ENCODE measurements around the gene EBF4. TPM values are rescaled to one million over a fixed set of nuclear protein-coding genes. Genes with fewer than 3 reads are reported as not detected.

EBF4 gene
- total RNA-seq, 1 donor from 2014 or later = 17.9 TPM

DNA sequence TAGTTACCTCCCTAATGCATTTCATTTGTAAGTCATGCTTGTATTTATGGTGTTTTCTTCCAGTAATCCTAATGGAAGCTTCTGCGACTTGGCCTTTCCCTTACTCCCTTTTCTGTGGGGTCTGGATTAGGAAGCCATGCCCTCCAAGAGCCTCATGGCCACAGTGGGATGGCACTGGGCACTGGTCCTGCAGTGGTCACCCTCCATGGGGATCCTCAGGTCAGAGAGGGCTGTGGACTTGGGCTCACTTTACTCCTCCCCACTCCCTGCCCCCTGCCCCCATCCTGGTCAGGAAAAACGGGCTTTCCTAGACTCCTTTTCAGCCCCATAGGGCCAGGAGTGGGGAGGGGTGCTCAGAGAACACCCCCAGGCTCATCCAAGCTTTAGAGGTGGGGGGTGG lies 49.9 kb downstream of the EBF4 start:
- Mint-ChIP-seq H3K4me1 (ENCODE audit: unreplicated experiment) (peaks cover 4% of the 10 kb centered on the region), H3K27me3 (peaks cover 87% of the 10 kb centered on the region), H3K4me3 (no peak overlapping the region)

DNA sequence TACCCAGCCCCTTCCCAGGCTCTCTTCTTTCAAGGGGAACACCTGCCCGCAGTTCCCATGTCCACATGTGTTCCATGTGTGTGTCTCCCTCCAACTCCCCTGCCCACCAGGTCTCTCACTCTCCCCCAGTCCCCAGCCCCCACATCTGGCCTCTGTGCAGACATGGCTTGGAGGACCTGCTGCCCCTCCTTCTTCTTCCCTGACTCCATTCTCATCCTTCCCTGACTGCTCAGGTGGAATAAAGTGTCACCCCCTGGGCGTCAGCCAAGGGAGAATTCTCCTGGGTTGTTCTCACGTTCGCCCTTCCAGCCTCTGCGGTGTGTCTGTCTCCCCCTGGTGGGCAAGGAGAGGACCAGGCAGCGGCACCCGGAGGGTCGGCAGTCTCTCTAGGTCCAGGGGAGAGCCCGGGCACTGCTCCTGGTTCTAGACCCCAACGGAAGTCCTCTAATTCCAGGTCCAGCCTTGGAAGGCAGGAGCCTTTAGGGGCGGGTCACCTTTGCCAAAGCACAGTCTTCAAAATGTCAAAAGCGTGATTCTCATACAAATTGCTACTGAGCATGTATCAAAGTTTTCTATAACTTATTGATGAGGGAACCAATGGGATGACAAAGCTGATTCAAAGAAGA lies 50.5 kb downstream of the EBF4 start:
- peaks cover 5% of the 10 kb centered on the region for H3K36me3 Mint-ChIP-seq
- H3K4me3 Mint-ChIP-seq = no peak overlapping the region
- DNase-seq (ENCODE audit: extremely low spot score, unreplicated experiment) = peak; percentile 78
- H3K27ac Mint-ChIP-seq = no peak overlapping the region
- peaks cover 4% of the 10 kb centered on the region for H3K4me1 Mint-ChIP-seq (ENCODE audit: unreplicated experiment)
- H3K27me3 Mint-ChIP-seq = peaks cover 93% of the 10 kb centered on the region
- no peaks in the 10 kb centered on the region for H3K9me3 Mint-ChIP-seq
- TF ChIP-seq, protein P1, sequence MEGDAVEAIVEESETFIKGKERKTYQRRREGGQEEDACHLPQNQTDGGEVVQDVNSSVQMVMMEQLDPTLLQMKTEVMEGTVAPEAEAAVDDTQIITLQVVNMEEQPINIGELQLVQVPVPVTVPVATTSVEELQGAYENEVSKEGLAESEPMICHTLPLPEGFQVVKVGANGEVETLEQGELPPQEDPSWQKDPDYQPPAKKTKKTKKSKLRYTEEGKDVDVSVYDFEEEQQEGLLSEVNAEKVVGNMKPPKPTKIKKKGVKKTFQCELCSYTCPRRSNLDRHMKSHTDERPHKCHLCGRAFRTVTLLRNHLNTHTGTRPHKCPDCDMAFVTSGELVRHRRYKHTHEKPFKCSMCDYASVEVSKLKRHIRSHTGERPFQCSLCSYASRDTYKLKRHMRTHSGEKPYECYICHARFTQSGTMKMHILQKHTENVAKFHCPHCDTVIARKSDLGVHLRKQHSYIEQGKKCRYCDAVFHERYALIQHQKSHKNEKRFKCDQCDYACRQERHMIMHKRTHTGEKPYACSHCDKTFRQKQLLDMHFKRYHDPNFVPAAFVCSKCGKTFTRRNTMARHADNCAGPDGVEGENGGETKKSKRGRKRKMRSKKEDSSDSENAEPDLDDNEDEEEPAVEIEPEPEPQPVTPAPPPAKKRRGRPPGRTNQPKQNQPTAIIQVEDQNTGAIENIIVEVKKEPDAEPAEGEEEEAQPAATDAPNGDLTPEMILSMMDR (conservative IDR thresholded peaks at IDR 0.05) = peak; percentile 92

More for the DNA sequence above, 49.9 kb downstream of the EBF4 start:
- Mint-ChIP-seq H3K27ac (no peak overlapping the region), H3K9me3 (no peaks in the 10 kb centered on the region), H3K36me3 (no peaks in the 10 kb centered on the region)
- peak; percentile 39 for DNase-seq (ENCODE audit: extremely low spot score, unreplicated experiment)
- TF ChIP-seq, protein P1 (conservative IDR thresholded peaks at IDR 0.05) = no peak

DNA sequence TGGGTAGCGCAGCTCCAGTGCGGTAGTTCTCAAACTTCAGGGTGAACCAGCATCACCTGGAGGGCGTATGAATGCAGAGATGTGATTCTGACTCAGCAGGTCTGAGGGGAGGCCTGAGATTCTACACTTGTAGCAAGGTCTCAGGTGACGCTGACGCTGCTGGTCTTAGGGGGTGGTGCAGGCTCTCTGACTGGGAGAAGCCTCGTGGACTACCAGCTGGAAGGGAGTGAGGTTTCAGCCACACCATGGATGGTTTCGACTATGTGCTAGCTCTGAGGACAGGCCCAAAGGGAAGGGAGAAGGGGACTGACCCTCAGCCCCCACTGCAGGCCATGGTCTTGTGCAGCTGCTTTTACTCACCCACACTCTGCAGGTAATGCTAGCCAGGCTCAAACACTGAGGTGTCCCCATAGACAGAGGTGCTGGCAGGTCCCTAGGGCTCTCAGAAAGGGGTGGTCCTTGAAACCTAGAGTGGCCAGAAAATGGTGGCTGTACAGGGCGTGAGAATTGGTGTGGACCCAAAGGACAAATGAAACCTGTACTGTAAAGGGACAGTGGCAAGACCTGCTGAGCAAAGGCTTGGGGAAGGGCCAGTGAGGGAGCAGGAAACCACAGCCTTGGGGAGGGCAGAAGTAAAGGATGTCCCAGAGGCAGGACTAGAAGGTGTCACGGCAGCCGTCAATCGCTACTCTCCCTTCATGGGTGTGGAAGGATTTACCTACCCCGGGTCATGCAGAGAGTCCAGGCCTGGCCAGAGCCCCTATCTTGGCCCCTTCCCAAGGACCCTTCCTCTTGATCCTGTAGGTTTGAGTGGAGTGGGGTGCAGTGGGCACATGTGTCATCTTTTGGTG lies 52.7 kb downstream of the EBF4 start:
- Mint-ChIP-seq H3K27ac (no peak overlapping the region), H3K27me3 (peaks cover 97% of the 10 kb centered on the region), H3K4me1 (ENCODE audit: unreplicated experiment) (peaks cover 4% of the 10 kb centered on the region), H3K36me3 (peaks cover 7% of the 10 kb centered on the region), H3K9me3 (no peaks in the 10 kb centered on the region), H3K4me3 (no peak overlapping the region)
- DNase-seq (ENCODE audit: extremely low spot score, unreplicated experiment) = peak; percentile 58
- TF ChIP-seq, protein P1 (conservative IDR thresholded peaks at IDR 0.05) = no peak

DNA sequence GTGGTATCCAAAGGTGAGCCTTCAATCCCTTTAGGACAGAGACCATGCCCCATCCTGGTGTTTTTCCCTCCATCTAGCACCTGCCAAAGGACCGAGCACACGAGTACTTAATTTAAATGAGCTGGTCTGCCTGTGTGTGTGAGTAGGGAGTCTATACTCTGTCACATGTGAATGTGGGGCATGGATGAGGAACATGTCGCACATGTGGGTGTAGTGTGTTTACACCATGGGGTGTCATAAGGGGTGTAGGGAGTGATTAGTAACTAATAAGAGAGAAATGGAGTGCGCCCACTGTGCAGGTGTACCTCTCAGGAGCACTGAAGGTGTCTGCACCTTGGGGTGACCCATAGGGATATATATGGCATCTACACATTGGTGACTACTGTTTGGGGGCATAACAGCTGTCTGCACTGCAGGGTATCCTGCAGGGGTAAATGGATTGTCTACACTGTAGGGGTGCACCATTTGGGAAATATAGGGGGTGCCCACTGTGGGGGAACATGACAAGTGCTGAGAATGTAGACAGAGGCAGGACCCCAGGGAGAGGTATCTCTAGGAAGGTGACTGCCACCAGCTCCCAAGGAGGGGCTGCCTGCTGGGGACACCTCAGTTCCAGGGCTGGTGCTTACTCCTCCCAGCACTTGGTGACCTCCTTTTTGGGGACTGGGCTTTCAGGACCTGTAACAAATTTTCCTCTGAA lies 53.5 kb downstream of the EBF4 start:
- peaks cover 7% of the 10 kb centered on the region for H3K36me3 Mint-ChIP-seq
- no peaks in the 10 kb centered on the region for H3K9me3 Mint-ChIP-seq
- no peak overlapping the region for H3K27ac Mint-ChIP-seq
- peaks cover 9% of the 10 kb centered on the region for H3K4me1 Mint-ChIP-seq (ENCODE audit: unreplicated experiment)
- H3K4me3 Mint-ChIP-seq = no peak overlapping the region
- TF ChIP-seq, protein P1 (conservative IDR thresholded peaks at IDR 0.05) = no peak
- H3K27me3 Mint-ChIP-seq = peaks cover 97% of the 10 kb centered on the region
- peak; percentile 42 for DNase-seq (ENCODE audit: extremely low spot score, unreplicated experiment)

DNA sequence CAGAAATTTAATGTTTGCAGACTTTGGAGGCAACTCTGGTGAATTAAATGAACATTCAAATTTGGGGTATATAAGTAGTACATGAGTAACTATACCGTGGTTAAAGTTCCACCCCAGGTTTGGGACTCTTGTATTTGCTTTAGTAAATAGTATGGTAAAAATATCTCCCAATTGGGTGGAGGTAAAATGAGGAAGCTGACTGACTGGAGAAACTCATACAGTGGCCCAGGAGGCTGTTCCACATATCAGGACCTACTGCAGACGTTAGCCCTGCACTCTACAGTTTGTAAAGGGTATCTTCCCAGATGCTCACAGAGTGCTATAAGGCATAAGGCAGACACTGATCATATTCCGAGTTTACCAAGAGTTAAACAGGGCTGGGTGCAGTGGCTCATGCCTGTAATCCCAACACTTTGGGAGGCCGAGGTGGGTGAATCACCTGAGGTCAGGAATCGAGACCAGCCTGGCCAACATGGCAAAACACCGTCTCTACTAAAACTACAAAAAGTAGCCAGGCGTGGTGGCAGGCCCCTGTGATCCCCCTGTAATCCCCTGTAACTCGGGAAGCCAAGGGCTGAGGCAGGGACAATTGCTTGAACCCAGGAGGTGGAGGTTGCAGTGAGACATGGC lies 54.2 kb downstream of the EBF4 start:
- Mint-ChIP-seq H3K4me1 (ENCODE audit: unreplicated experiment) (peaks cover 12% of the 10 kb centered on the region), H3K27me3 (peaks cover 95% of the 10 kb centered on the region), H3K36me3 (peaks cover 7% of the 10 kb centered on the region), H3K27ac (no peak overlapping the region), H3K9me3 (no peaks in the 10 kb centered on the region), H3K4me3 (no peak overlapping the region)
- DNase-seq (ENCODE audit: extremely low spot score, unreplicated experiment) = peak; percentile 24
- TF ChIP-seq, protein P1 (conservative IDR thresholded peaks at IDR 0.05) = no peak
